ENCODE results near the gene ZEB2. TPM values are rescaled to one million over a fixed set of nuclear protein-coding genes. Genes with fewer than 3 reads are reported as not detected.

Gene ZEB2
- total RNA-seq, 2 experiments from 2014 or later, result 13.5 to 14.9 TPM

DNA sequence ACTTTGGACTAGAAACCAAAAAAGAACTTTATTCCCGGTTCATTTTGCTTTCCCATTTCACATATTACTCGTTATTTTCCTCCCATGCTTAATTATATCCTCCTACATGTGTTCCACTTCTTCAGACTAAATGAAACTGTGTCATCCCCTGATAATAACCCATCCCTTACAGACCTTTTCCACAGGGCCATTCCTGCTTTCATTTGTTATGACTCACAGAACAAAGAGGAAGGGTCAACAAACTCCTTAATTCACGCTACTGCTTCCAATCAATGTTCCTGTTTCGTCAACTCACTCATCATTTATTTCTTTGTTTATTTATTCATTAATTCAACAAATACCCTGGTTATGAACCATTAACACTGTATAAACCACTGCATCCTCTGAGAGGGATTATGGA, 104.5 kb downstream of the ZEB2 start:
- TF ChIP-seq, protein P1, sequence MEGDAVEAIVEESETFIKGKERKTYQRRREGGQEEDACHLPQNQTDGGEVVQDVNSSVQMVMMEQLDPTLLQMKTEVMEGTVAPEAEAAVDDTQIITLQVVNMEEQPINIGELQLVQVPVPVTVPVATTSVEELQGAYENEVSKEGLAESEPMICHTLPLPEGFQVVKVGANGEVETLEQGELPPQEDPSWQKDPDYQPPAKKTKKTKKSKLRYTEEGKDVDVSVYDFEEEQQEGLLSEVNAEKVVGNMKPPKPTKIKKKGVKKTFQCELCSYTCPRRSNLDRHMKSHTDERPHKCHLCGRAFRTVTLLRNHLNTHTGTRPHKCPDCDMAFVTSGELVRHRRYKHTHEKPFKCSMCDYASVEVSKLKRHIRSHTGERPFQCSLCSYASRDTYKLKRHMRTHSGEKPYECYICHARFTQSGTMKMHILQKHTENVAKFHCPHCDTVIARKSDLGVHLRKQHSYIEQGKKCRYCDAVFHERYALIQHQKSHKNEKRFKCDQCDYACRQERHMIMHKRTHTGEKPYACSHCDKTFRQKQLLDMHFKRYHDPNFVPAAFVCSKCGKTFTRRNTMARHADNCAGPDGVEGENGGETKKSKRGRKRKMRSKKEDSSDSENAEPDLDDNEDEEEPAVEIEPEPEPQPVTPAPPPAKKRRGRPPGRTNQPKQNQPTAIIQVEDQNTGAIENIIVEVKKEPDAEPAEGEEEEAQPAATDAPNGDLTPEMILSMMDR (IDR thresholded peaks at IDR 0.05), result no peak
- H3K27me3 Mint-ChIP-seq, result no peaks in the 10 kb centered on the region
- no peak overlapping the region for H3K27ac Mint-ChIP-seq
- CTCF ChIA-PET, result interaction anchor here (0.7 kb wide), 1 partner anchor 64 kb away, joined by 3 read pairs; no protein-coding TSS in a partner anchor
- peaks cover 5% of the 10 kb centered on the region for H3K36me3 Mint-ChIP-seq (ENCODE audit: low read depth)
- intact Hi-C loops (cut with micrococcal nuclease), result no loop called here
- DNase-seq (no peak), ATAC-seq (no peak)
- H3K4me1 Mint-ChIP-seq (ENCODE audit: low read depth), result peaks cover 22% of the 10 kb centered on the region
- H3K4me3 Mint-ChIP-seq, result no peak overlapping the region
- H3K9me3 Mint-ChIP-seq, result peaks cover 4% of the 10 kb centered on the region
- POLR2A ChIA-PET, result no interaction called here

DNA sequence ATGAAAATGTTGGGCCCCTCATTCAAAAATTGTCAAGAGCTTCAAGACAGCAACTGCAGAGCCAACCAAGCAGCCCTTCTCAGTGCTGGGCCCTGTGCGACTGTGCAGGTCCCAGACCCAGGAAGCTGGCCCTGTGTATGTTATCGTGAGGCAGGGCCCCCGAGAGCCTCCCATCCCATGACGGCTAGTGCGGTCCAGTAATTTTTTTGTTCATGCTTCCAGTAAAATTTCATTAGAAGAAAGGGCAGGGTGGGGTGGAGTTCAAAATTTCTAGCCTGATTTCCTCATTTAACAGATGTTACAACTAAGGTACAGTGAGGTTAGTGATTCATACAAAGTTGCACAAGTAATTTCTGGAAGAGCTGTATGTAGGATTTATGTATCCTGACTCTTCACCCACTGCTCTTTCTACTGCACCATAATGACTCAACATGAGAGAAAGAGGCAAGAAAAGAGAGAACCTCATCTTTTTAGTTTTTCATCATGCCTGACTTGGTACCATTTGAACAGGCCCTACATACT, 105.5 kb downstream of the ZEB2 start:
- peaks cover 22% of the 10 kb centered on the region for H3K4me1 Mint-ChIP-seq (ENCODE audit: low read depth)
- ChIA-PET POLR2A (no interaction called here), CTCF (interaction anchor here (0.8 to 1.5 kb wide), 2 partner anchors 11 to 17 kb away, joined by 3 to 4 read pairs; no protein-coding TSS in a partner anchor)
- peaks cover 4% of the 10 kb centered on the region for H3K9me3 Mint-ChIP-seq
- H3K27ac Mint-ChIP-seq, result peak overlapping the region; percentile 55
- TF ChIP-seq, protein P1 (IDR thresholded peaks at IDR 0.05), result no peak
- ATAC-seq (peak; percentile 89), DNase-seq (peak; percentile 20)
- no peak overlapping the region for H3K4me3 Mint-ChIP-seq
- intact Hi-C loops (cut with micrococcal nuclease), result no loop called here
- peaks cover 5% of the 10 kb centered on the region for H3K36me3 Mint-ChIP-seq (ENCODE audit: low read depth)
- no peaks in the 10 kb centered on the region for H3K27me3 Mint-ChIP-seq

DNA sequence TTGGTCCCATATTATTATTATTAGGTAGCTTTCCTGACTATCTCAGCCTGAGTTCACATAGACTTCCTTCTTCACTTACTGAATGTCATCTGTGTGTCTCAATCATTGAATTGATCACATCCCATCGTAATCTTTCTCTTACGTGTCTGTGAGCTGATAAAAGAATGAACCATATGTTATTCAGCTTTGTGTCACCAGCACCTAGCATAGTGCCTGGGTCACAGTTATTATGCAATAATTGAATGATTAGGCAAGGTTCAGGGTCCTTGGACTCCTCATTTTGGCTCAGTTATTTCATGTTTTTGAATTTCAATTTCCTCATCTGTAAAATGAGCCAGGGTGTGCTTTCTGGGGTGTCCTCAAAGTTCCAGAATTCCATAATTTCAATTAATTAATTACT, 107.2 kb downstream of the ZEB2 start:
- peaks cover 21% of the 10 kb centered on the region for H3K4me1 Mint-ChIP-seq (ENCODE audit: low read depth)
- H3K27me3 Mint-ChIP-seq, result no peaks in the 10 kb centered on the region
- peaks cover 10% of the 10 kb centered on the region for H3K36me3 Mint-ChIP-seq (ENCODE audit: low read depth)
- DNase-seq (no peak), ATAC-seq (no peak)
- ChIA-PET POLR2A (no interaction called here), CTCF (interaction anchor here (1.3 to 1.5 kb wide), 2 partner anchors 9 to 13 kb away, joined by 3 read pairs; no protein-coding TSS in a partner anchor)
- peaks cover 3% of the 10 kb centered on the region for H3K9me3 Mint-ChIP-seq
- intact Hi-C loops (cut with micrococcal nuclease), result no loop called here
- TF ChIP-seq, protein P1 (IDR thresholded peaks at IDR 0.05), result no peak
- no peak overlapping the region for H3K4me3 Mint-ChIP-seq
- no peak overlapping the region for H3K27ac Mint-ChIP-seq

DNA sequence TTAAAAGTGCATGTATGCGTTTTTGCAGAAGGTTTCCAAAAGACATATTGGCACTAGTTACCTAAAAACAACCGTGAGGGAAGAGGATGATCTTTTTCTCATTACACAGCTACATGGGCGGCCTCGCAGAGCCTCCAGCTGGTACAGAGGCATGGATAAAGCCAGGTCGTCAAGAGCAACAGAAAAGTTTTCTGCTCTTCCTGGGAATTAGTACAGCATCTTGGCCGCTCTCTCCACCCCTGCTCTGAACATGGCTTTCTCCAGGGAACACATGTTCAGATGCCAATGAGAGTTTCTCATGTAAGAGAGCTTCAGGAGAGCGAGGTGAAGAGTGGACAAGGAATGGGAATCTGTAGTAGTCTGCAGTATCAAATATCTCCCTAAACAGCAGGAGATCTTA, 108.4 kb downstream of the ZEB2 start:
- TF ChIP-seq, protein P1 (IDR thresholded peaks at IDR 0.05), result no peak
- ChIA-PET CTCF (no interaction called here), POLR2A (no interaction called here)
- no peaks in the 10 kb centered on the region for H3K9me3 Mint-ChIP-seq
- ATAC-seq (no peak), DNase-seq (no peak)
- H3K4me3 Mint-ChIP-seq, result no peak overlapping the region
- H3K36me3 Mint-ChIP-seq (ENCODE audit: low read depth), result peaks cover 11% of the 10 kb centered on the region
- H3K27ac Mint-ChIP-seq, result no peak overlapping the region
- intact Hi-C loops (cut with micrococcal nuclease), result no loop called here
- H3K4me1 Mint-ChIP-seq (ENCODE audit: low read depth), result peaks cover 21% of the 10 kb centered on the region
- H3K27me3 Mint-ChIP-seq, result no peaks in the 10 kb centered on the region

DNA sequence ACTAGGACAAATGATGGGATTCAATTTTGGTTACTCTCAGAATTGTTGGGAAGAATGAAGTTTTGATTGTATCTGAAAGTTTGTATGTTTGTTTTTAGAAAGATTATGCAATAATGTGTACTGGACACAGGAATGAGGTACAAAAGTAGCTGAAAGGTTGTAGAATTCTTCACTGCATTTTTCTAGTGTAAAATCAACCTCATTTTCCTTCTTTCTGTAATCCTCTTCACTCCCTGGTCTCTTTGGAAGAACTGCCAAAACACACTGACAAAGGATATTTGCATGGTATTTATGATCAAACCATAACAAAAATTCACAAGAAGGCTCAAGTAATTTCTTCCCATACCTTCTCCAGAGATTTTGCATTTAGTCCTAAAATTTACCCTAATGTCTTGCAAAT, 110.7 kb downstream of the ZEB2 start:
- no peak overlapping the region for H3K27ac Mint-ChIP-seq
- intact Hi-C loops (cut with micrococcal nuclease), result no loop called here

More for the DNA sequence above, 110.7 kb downstream of the ZEB2 start:
- POLR2A ChIA-PET, result no interaction called here
- CTCF ChIA-PET, result no interaction called here
- Mint-ChIP-seq H3K9me3 (no peaks in the 10 kb centered on the region), H3K27me3 (no peaks in the 10 kb centered on the region), H3K4me3 (no peak overlapping the region), H3K4me1 (ENCODE audit: low read depth) (peaks cover 12% of the 10 kb centered on the region), H3K36me3 (ENCODE audit: low read depth) (peaks cover 11% of the 10 kb centered on the region)
- no peak for ATAC-seq
- no peak for DNase-seq
- TF ChIP-seq, protein P1 (IDR thresholded peaks at IDR 0.05), result no peak

All from activated CD8-positive, alpha-beta T cell treated with anti-CD3 and anti-CD28 coated beads for 36 hours (primary cell).